Parathyroid adenoma (tissue), 2 donors: ENCODE measurements around the gene SQOR.

Experiments used
- H2AFZ ChIP-seq: fragments of 300-600 bp; sonication (generic); one replicate; pipeline ENCODE4 v1.7.0; 2017; ENCODE audit warnings: antibody characterized with exemption, mild to moderate bottlenecking
- H3K27ac ChIP-seq: fragments of 300-600 bp; sonication (generic); one replicate; pipeline ENCODE4 v1.7.0; 2017
- H3K27me3 ChIP-seq: fragments of 300-600 bp; sonication (generic); one replicate; pipeline ENCODE4 v1.7.0; 2017; ENCODE audit warnings: low read length; ENCODE audit not compliant: control insufficient read depth, insufficient read depth
- H3K36me3 ChIP-seq: fragments of 300-600 bp; sonication (generic); one replicate; pipeline ENCODE4 v1.7.0; 2017; ENCODE audit warnings: low read length; ENCODE audit not compliant: control insufficient read depth, insufficient read depth
- H3K4me1 ChIP-seq: fragments of 300-600 bp; sonication (generic); one replicate; pipeline ENCODE4 v1.7.0; 2017; ENCODE audit warnings: control low read depth
- H3K4me2 ChIP-seq: fragments of 300-600 bp; sonication (generic); one replicate; pipeline ENCODE4 v1.7.0; 2017; ENCODE audit warnings: low read length
- H3K4me3 ChIP-seq: fragments of 300-600 bp; sonication (generic); one replicate; pipeline ENCODE4 v1.7.0; 2017; ENCODE audit warnings: low read depth, low read length
- H3K79me2 ChIP-seq: fragments of 300-600 bp; sonication (generic); one replicate; pipeline ENCODE4 v1.7.0; 2017; ENCODE audit warnings: control low read depth
- H3K9ac ChIP-seq: fragments of 300-600 bp; sonication (generic); one replicate; pipeline ENCODE4 v1.7.0; 2017; ENCODE audit warnings: mild to moderate bottlenecking
- H3K9me3 ChIP-seq: fragments of 300-600 bp; sonication (generic); one replicate; pipeline ENCODE4 v1.7.0; 2017; ENCODE audit warnings: low read length; ENCODE audit not compliant: control insufficient read depth
- CTCF ChIP-seq: fragments of 300-600 bp; sonication (generic); IDR thresholded peaks from one replicate; pipeline ENCODE4 v1.7.0; 2017; ENCODE audit warnings: antibody characterized with exemption, mild to moderate bottlenecking
- donor health status: primary hyperparathyroidism.

The SQOR gene

GRCh38 chr15:45731343-45731742 is 96.5 kb downstream of the SQOR start:
- TF ChIP-seq CTCF: no peak
- Histone ChIP-seq H3K27me3 (no peaks in the 10 kb centered on the region), H3K4me3 (no peak overlapping the region), H2AFZ (no peak overlapping the region), H3K4me1 (no peaks in the 10 kb centered on the region), H3K79me2 (no peaks in the 10 kb centered on the region), H3K4me2 (no peak overlapping the region), H3K9ac (no peak overlapping the region), H3K36me3 (no peaks in the 10 kb centered on the region), H3K27ac (no peak overlapping the region), H3K9me3 (no peaks in the 10 kb centered on the region)

DNA sequence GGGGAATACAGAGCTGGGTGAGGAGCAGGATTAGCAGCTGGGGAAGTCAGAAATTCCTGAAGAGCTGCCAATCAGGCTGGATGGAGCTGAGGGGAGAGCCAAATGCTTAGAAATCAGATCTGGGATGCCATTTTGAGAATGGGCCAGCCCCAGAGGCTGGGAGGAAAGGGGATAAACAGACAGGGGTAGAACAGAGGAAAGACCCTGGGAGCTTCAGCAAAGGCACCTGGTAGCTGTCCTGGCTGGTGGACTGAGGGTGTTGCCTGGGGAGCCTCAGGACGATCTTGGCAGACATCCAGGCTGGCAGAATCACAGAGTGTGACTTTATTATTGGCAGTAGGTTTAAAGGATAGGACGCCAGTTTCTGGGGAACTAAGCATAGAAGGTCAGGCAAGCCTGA is 97.8 kb downstream of the SQOR start:
- no peak overlapping the region for H3K4me2 ChIP-seq
- H3K4me1 ChIP-seq: no peaks in the 10 kb centered on the region
- H3K79me2 ChIP-seq: no peaks in the 10 kb centered on the region
- H3K36me3 ChIP-seq: no peaks in the 10 kb centered on the region
- no peak overlapping the region for H3K9ac ChIP-seq
- no peak for TF ChIP-seq CTCF
- no peak overlapping the region for H2AFZ ChIP-seq
- no peak overlapping the region for H3K27ac ChIP-seq
- no peak overlapping the region for H3K4me3 ChIP-seq
- H3K9me3 ChIP-seq: no peaks in the 10 kb centered on the region
- H3K27me3 ChIP-seq: no peaks in the 10 kb centered on the region

GRCh38 chr15:45734260-45734711 is 99.5 kb downstream of the SQOR start:
- Histone ChIP-seq H3K4me2 (no peak overlapping the region), H3K4me1 (no peaks in the 10 kb centered on the region), H3K27me3 (no peaks in the 10 kb centered on the region), H3K9ac (no peak overlapping the region), H3K4me3 (no peak overlapping the region), H2AFZ (no peak overlapping the region), H3K79me2 (no peaks in the 10 kb centered on the region), H3K27ac (no peak overlapping the region), H3K9me3 (no peaks in the 10 kb centered on the region), H3K36me3 (no peaks in the 10 kb centered on the region)
- TF ChIP-seq CTCF: no peak
